ENCODE measurements around the gene DAP.

DAP gene

GRCh38 chr5:10709933-10710332, 51.1 kb downstream of the DAP start:
- no peak for DNase-seq (ENCODE audit: low read depth)

DNA sequence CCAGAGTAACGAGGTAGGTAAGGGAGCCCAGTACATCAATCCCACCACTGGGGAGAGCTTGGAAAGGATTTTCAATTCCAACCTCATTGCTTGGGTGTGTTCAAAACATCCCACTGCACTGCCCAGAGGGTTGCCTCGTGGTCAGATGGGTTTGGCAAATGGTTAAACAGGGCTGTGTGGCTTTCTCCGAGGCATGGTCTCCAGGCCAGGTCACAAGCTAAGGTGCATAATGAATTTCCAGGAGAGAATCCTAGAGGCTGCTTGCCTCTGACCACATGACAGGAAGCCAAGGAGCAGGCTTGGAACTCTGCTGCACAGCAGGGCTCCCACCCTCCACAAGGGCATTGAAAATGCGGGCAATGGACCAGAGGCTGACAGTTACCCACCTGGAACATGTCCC, 51.6 kb downstream of the DAP start:
- DNase-seq (ENCODE audit: low read depth) = no peak

DNA sequence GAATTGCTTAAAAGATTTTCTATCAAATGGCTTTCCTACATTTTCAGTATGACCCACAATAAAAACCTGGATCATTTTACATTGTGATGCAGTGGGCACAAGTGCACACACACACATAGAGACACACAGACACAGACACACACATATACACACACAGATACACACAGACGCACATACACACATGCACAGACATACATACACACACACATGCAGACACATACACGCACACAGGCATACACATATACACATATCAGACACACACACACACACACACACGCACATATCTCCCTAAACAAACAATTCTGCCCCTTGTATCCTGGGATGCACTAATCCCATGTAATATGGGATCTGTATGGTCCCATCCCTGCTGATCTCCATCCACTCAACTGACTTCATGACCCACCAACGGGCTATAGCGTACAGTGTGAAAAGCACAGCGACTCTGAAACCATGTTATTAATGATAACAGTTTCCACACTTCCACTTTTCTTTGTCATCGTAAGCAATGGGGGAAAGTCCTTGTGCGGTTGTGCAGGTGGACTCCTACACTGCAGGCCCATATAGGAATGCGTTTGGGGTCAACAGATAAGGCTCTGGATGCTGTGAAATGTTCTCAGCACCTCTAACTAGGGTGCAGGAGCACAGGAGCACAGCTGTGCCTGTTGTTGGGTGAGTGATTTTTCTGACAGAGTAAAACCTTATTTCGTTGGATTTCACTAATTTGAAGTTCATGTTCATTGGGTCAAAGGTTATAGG, 52.7 kb downstream of the DAP start:
- no peak for DNase-seq (ENCODE audit: low read depth)

DNA sequence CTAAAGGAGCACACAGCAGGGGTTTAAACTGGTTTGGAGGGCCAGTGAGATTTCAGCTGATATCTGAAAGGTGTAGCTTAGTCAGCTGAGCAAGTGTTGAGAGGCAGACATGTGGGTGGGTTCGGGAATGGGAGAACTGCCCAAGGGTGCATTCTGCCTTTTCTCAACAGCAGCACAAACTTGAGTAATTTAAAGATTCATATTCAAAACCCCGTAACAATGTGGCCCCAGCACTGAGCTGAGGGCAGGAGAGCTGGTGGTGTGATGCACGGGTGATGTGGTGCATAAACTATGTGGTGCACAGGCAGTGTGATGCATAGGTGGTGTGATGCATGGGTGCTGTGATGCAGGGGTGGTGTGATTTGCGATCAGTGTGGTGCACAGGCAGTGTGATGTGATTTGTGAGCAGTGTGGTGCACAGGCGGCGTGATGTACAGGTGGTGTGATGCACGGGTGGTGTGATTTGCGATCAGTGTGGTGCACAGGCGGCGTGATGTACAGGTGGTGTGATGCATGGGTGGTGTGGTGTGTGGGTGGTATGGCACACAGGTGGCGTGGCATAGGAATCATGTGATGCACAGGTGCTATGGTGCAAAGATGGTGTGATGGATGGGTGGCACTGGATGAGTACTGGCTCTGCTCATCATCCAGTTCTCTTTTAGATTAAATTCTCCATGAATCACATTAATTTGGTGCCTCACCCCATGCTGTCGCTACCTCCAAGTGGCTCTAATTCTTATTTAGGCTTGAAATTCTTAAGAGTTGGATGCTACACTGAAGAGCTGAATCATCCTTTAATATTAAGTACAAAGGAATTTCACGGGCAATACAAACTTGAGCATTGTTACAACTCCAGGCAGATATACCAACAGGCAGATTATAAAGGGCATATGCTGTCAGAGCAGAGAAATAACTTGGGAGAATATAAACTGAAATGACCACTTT, 53.6 kb downstream of the DAP start:
- no peak for DNase-seq (ENCODE audit: low read depth)

DNA sequence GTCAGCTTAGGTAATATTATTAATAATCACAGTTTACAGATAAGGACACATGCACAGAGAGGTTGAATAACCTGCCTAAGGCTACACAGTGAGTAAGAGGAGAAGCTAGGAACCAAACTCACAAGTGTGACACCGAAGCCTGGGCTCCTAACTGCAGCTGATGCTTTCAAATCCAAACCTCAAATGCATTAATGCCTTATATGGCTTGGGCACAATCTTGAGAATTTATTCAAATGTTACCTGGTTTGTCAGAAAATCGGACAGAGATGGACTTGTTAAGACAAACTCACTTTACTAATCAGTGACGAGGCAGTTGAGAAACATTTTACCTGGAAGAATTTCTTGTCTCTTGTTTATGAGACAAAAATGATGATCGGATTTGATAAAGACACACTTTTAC, 54.7 kb downstream of the DAP start:
- no peak for DNase-seq (ENCODE audit: low read depth)

DNA sequence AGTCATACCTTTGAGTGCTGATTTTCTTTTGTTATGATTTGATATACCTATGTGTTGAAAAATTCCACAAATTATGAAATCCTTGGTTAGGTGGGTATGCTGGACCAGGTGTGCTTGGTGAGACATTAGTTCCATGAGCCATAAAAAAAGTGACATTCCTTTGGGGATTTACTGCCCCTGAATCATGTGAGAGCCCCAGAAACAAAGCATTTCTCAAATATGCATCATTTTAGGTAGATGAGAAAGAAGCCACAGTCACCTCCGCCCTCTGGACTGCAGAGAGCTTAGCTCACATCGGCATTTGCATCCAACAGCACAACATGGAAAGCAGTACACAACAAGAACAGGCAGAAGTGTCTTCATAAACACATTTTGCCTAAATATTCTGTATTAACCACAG, 55.3 kb downstream of the DAP start:
- no peak for DNase-seq (ENCODE audit: low read depth)

DNA sequence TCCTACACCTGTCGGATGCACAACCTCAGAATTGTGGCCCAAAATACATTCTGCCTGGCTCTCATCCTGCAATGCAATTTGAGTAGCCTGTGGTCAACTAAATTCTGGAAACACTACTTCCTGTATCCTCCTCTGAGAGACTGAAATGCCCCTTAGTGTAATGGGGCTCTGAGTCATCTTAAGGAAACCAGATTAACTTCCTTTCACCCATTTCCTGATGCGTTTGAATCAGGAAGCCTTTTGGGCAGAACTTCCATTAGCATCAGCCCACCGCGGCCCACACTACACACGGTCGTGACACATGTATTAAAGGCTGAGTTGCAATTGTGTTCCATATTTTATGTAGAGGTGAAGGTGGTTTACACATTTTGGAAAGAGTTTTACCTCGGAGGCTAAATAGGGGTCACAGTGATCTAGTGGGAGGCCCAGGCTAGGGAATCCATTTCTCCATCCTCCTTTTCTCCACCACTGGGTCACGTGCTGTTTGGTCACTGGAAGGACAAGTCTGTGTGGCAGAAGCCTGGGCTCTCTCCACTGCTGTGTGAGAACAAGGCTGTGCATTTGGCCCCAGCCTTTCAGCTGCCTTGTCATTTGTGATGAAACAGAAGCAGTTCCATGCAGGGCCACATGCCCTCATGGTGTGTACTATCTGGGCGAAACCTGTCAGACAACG, 55.9 kb downstream of the DAP start:
- DNase-seq (ENCODE audit: low read depth) = no peak

DNA sequence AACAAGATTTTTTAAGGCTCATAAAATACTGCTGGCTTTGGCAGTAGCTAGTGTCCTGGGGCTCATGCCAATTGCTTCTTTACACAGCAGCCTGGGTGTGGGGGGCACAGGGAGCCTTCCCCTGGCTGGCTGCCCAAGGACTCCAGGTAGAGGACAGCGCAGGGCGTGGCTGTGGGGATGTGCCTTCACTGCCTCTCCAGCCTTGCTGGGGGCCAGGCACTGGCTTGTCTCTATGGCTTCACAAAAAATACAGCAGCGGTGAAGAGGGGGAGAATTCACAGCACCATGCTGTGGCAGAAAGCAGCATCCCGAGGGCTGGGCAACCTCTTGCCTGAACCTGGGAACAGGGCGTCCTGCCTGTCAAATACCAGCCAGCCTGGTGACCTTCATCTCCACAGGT, 57.4 kb downstream of the DAP start:
- DNase-seq (ENCODE audit: low read depth) = no peak

GRCh38 chr5:10702911-10703491, 58.0 kb downstream of the DAP start:
- DNase-seq (ENCODE audit: low read depth) = no peak

DNA sequence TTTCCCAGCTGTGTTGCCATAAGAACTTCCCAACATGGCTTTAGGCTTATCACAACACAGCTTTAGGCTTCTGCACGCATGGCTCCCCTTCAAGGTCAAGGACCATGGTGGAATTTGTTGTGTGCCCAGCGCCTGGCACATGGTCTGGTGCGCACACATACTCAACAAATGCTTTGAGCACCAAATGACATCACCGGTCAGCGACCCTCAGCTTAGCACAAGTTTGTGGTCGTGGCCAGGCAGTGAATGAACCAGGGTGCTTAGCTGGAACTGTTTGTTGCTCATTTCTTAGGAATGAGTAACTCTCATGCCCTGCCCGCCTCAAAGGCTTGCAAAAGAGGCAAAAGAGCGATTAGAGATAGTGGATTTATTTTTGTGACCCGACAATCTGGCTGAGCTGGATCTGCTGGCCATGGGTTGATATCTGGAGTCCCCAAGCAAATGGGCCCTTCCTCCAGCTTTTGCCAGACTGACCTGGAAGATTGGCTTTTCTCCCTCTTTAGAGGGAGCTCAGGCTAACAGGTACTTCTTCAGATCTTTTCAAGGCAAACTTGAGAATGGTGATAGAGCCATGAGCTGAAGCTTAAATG, 58.9 kb downstream of the DAP start:
- DNase-seq (ENCODE audit: low read depth) = no peak

DNA sequence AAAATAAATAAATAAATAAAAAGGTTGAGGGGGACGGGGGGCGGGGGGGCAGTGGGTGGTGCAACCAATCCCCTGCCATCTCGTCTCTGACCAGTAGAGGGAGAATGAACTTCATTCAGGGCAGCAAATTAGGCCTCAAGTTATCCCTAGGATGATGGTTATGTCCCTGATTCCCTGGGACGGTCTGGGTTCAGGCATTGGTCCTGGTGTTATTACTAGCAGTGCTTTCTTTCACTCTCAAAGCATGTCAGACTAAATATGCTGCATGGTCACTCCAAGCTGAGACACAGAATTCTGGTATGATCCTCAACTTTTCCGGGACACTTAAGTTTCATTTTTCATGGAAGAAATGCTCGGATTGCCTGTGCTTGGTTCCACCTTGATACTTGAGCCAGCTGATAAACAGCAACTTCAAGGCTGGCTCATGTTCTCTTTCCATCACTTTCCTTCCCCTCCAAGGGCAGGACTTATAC, 59.4 kb downstream of the DAP start:
- no peak for DNase-seq (ENCODE audit: low read depth)

- DNase-seq (ENCODE audit: low read depth) = no peak
Measured at GRCh38 chr5:10700516-10700915, 60.5 kb downstream of the DAP start.

GRCh38 chr5:10699987-10700386, 61.0 kb downstream of the DAP start:
- DNase-seq (ENCODE audit: low read depth) = no peak

- DNase-seq (ENCODE audit: low read depth) = no peak
Measured at GRCh38 chr5:10699281-10699874, 61.7 kb downstream of the DAP start.

- DNase-seq (ENCODE audit: low read depth) = no peak
Measured at GRCh38 chr5:10695759-10696543, 65.1 kb downstream of the DAP start.

- no peak for DNase-seq (ENCODE audit: low read depth)
Measured at GRCh38 chr5:10695055-10695649, 65.9 kb downstream of the DAP start.

GRCh38 chr5:10691826-10692785, 68.9 kb downstream of the DAP start:
- no peak for DNase-seq (ENCODE audit: low read depth)

GRCh38 chr5:10690460-10691440, 70.3 kb downstream of the DAP start:
- DNase-seq (ENCODE audit: low read depth) = no peak

Measured in T-helper 22 cell (primary cell).